Colonic mucosa (tissue), 4 donors: ENCODE results near the gene ADCY7. TPM values are rescaled to one million over a fixed set of nuclear protein-coding genes. Genes with fewer than 3 reads are reported as not detected.

Source experiments
- DNase-seq: peaks from one replicate; pipeline ENCODE4 v3.0.0-alpha.2; 2020
- H3K27ac ChIP-seq: fragments of 200-600 bp; one replicate; pipeline ENCODE4 v1.8.0; 2021
- H3K27me3 ChIP-seq: fragments of 200-600 bp; one replicate; pipeline ENCODE4 v1.8.0; 2021
- H3K36me3 ChIP-seq: fragments of 200-600 bp; one replicate; pipeline ENCODE4 v1.8.0; 2021
- H3K4me1 ChIP-seq: fragments of 200-600 bp; one replicate; pipeline ENCODE4 v1.8.0; 2021; ENCODE audit warnings: mild to moderate bottlenecking
- H3K4me3 ChIP-seq: fragments of 200-600 bp; one replicate; pipeline ENCODE4 v1.8.0; 2021
- H3K9ac ChIP-seq, 2 donors: one replicate each; pipeline ENCODE4 v1.7.0; 2013; ENCODE audit warnings: control low read depth in 2 of 2, low read depth in 2 of 2, low read length in 2 of 2
- H3K9me3 ChIP-seq: fragments of 200-600 bp; one replicate; pipeline ENCODE4 v1.8.0; 2021
- CTCF ChIP-seq: fragments of 200-600 bp; IDR thresholded peaks from one replicate; pipeline ENCODE4 v1.8.0; 2022; ENCODE audit warnings: antibody characterized with exemption, mild to moderate bottlenecking
- intact Hi-C: fragments of 100-400 bp; cut with DNase I; formaldehyde crosslinking; loops from one replicate; pipeline ENCODE4 v1.14.1; 2022
- total RNA-seq, 2 donors: library from RNA; stranded (reverse); fragmentation: NEBNext Ultra II Directional in 1 of 2; extraction: Animal tissue kit (Norgen Biotek cat#: 25700) in 1 of 2; gene quantifications; one replicate each; pipeline ENCODE4 v1.2.1, GENCODE V29; 2021
- donor health status: healthy.
- donor health status: DM: no; HTN: no; CAD: no.
- donor health status: DM: no; HTN: no; CAD: no.

Gene ADCY7
- total RNA-seq, 2 donors from 2014 or later: 15.8 to 19.2 TPM

- intact Hi-C loops: no loop called here
- H3K27me3 ChIP-seq: no peaks in the 10 kb centered on the region
- no peak overlapping the region for H3K4me3 ChIP-seq
- H3K27ac ChIP-seq: no peak overlapping the region
- no peaks in the 10 kb centered on the region for H3K9me3 ChIP-seq
- no peak for DNase-seq
- no peaks in the 10 kb centered on the region for H3K36me3 ChIP-seq
- H3K9ac ChIP-seq: no peak overlapping the region
- peaks cover 3% of the 10 kb centered on the region for H3K4me1 ChIP-seq
- TF ChIP-seq CTCF: no peak
Measured at GRCh38 chr16:50272111-50272571, 5.8 kb downstream of the ADCY7 start.

GRCh38 chr16:50272687-50273381 is 6.5 kb downstream of the ADCY7 start:
- no peak overlapping the region for H3K4me3 ChIP-seq
- DNase-seq: no peak
- intact Hi-C loops: no loop called here
- no peak for TF ChIP-seq CTCF
- no peak overlapping the region for H3K9ac ChIP-seq
- H3K9me3 ChIP-seq: no peaks in the 10 kb centered on the region
- no peak overlapping the region for H3K27ac ChIP-seq
- H3K36me3 ChIP-seq: no peaks in the 10 kb centered on the region
- no peaks in the 10 kb centered on the region for H3K4me1 ChIP-seq
- H3K27me3 ChIP-seq: no peaks in the 10 kb centered on the region

- DNase-seq: no peak
- Histone ChIP-seq H3K36me3 (no peaks in the 10 kb centered on the region), H3K27ac (no peak overlapping the region), H3K9me3 (no peaks in the 10 kb centered on the region), H3K27me3 (no peaks in the 10 kb centered on the region), H3K9ac (peak overlapping the region in 1 of 2 donors; percentile 14), H3K4me1 (no peaks in the 10 kb centered on the region), H3K4me3 (no peak overlapping the region)
- intact Hi-C loops: no loop called here
- TF ChIP-seq CTCF: no peak
Measured at GRCh38 chr16:50273382-50273690, 7.0 kb downstream of the ADCY7 start.

- H3K36me3 ChIP-seq: no peaks in the 10 kb centered on the region
- peak overlapping the region; percentile 65 for H3K27ac ChIP-seq
- peak; percentile 28 for DNase-seq
- H3K9ac ChIP-seq: peak overlapping the region; percentile 14 to 26
- peak overlapping the region; percentile 22 for H3K4me3 ChIP-seq
- intact Hi-C loops: no loop called here
- no peaks in the 10 kb centered on the region for H3K27me3 ChIP-seq
- H3K9me3 ChIP-seq: no peaks in the 10 kb centered on the region
- H3K4me1 ChIP-seq: peaks cover 2% of the 10 kb centered on the region
- no peak for TF ChIP-seq CTCF
Measured at GRCh38 chr16:50273888-50274325, 7.6 kb downstream of the ADCY7 start.

- peak overlapping the region; percentile 22 for H3K4me3 ChIP-seq
- peak overlapping the region; percentile 65 for H3K27ac ChIP-seq
- intact Hi-C loops: no loop called here
- H3K9ac ChIP-seq: peak overlapping the region; percentile 45 to 51
- H3K4me1 ChIP-seq: peaks cover 3% of the 10 kb centered on the region
- H3K27me3 ChIP-seq: no peaks in the 10 kb centered on the region
- H3K36me3 ChIP-seq: no peaks in the 10 kb centered on the region
- H3K9me3 ChIP-seq: no peaks in the 10 kb centered on the region
- DNase-seq: no peak
- TF ChIP-seq CTCF: no peak
Measured at GRCh38 chr16:50274326-50275097, 8.2 kb downstream of the ADCY7 start.
